ENCODE measurements around the gene MBTPS2. TPM values are rescaled to one million over a fixed set of nuclear protein-coding genes. Genes with fewer than 3 reads are reported as not detected.
A peak's percentile ranks its signal among the peaks of the same experiment; 100 is the strongest.
"Not testable (repeated sequence)": the region's sequence is repeated elsewhere in the genome, so short reads cannot be mapped to it uniquely, and the experiment has no call there.

MBTPS2 gene
- total and polyA plus RNA-seq, 4 donors: 12.1 to 34.7 (median 29.8) TPM

DNA sequence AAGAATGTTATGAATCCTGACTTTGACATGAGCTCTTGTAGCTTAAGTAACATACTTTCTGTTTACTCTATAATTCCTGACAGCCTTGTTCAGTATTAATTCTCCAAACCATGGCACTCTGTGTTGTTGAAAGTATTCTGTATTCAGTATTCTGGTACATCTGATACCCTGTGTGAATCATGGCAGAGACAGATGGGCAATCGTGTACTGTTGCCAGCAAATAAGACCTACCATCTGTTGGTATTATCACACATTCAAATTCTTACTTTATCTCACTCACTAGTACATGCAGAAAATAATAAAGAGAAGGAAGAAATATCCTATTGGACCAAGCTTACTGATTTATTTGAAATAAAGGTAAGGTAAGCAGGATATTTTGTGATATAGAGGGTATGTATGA is 7.9 kb downstream of the MBTPS2 start:
- peak in 2 of 6 donors; percentile 16 to 73 for DNase-seq (ENCODE audit: low read depth in 4 of 6, low spot score in 6 of 6)
- peaks cover 4% of the 10 kb centered on the region for H3K36me3 ChIP-seq (ENCODE audit: control insufficient read depth, insufficient read depth, low read length)
- no peak overlapping the region for H3K4me3 ChIP-seq (ENCODE audit: low read depth, low read length)
- WGBS (ENCODE audit: insufficient coverage): no CpG with 5 or more reads among the region's 1 CpG
- H3K27ac ChIP-seq (ENCODE audit: low read depth, low read length): no peak overlapping the region
- H3K4me1 ChIP-seq (ENCODE audit: control insufficient read depth, insufficient read depth, low read length): no peaks in the 10 kb centered on the region
- H3K9me3 ChIP-seq (ENCODE audit: control insufficient read depth, insufficient read depth, low read length): no peaks in the 10 kb centered on the region
- H3K27me3 ChIP-seq (ENCODE audit: control insufficient read depth, insufficient read depth, low read length): no peaks in the 10 kb centered on the region

DNA sequence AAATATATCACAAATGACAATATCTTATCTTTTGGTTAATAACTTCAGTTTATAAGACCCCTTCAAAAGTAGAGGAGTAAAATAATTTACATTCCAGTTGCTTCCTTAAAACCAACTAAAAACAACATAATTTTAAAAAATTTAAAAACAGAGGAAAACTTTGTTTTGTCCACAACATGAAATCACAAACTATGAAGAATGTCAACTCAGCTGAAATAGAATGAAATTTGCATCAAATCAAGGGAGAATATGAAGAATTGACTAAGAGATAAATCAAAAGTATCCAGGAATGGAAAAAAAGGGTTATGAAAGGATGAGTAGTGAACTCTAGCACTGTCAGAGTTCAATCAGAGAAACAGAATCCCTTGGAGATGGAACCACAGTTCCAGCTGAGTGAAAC is 14.2 kb downstream of the MBTPS2 start:
- Histone ChIP-seq H3K9me3 (ENCODE audit: control insufficient read depth, insufficient read depth, low read length) (no peaks in the 10 kb centered on the region), H3K4me3 (ENCODE audit: low read depth, low read length) (no peak overlapping the region)

GRCh38 chrX:21855937-21856415 is 16.6 kb downstream of the MBTPS2 start, which contains the start of gene YY2:
Gene YY2 (plus strand): TSS chrX:21855987. CDS start chrX:21856485, 498 bp downstream.
- no peaks in the 10 kb centered on the region for H3K4me1 ChIP-seq (ENCODE audit: control insufficient read depth, insufficient read depth, low read length)
- no peaks in the 10 kb centered on the region for H3K9me3 ChIP-seq (ENCODE audit: control insufficient read depth, insufficient read depth, low read length)
- H3K4me3 ChIP-seq (ENCODE audit: low read depth, low read length): no peak within 1 kb of the TSS
- WGBS (ENCODE audit: insufficient coverage): 80% methylated on average over 28 of the region's 29 CpGs
- no peak for DNase-seq (ENCODE audit: low read depth in 4 of 6, low spot score in 6 of 6)
- H3K36me3 ChIP-seq (ENCODE audit: control insufficient read depth, insufficient read depth, low read length): peaks cover 14% of the 10 kb centered on the region
- H3K27me3 ChIP-seq (ENCODE audit: control insufficient read depth, insufficient read depth, low read length): peaks cover 3% of the 10 kb centered on the region
- H3K27ac ChIP-seq (ENCODE audit: low read depth, low read length): no peak within 1 kb of the TSS

More for the DNA sequence above, 14.2 kb downstream of the MBTPS2 start:
- Histone ChIP-seq H3K27ac (ENCODE audit: low read depth, low read length) (no peak overlapping the region), H3K36me3 (ENCODE audit: control insufficient read depth, insufficient read depth, low read length) (peaks cover 14% of the 10 kb centered on the region), H3K27me3 (ENCODE audit: control insufficient read depth, insufficient read depth, low read length) (no peaks in the 10 kb centered on the region), H3K4me1 (ENCODE audit: control insufficient read depth, insufficient read depth, low read length) (no peaks in the 10 kb centered on the region)
- DNase-seq (ENCODE audit: low read depth in 4 of 6, low spot score in 6 of 6): no peak

- Histone ChIP-seq H3K27me3 (ENCODE audit: control insufficient read depth, insufficient read depth, low read length) (peaks cover 3% of the 10 kb centered on the region), H3K36me3 (ENCODE audit: control insufficient read depth, insufficient read depth, low read length) (peaks cover 14% of the 10 kb centered on the region), H3K9me3 (ENCODE audit: control insufficient read depth, insufficient read depth, low read length) (no peaks in the 10 kb centered on the region), H3K4me3 (ENCODE audit: low read depth, low read length) (no peak overlapping the region), H3K27ac (ENCODE audit: low read depth, low read length) (no peak overlapping the region), H3K4me1 (ENCODE audit: control insufficient read depth, insufficient read depth, low read length) (no peaks in the 10 kb centered on the region)
- 92% methylated on average over 21 of the region's 21 CpGs for WGBS (ENCODE audit: insufficient coverage)
- DNase-seq (ENCODE audit: low read depth in 4 of 6, low spot score in 6 of 6): no peak
Observed at GRCh38 chrX:21856504-21856903, 17.1 kb downstream of the MBTPS2 start.

DNA sequence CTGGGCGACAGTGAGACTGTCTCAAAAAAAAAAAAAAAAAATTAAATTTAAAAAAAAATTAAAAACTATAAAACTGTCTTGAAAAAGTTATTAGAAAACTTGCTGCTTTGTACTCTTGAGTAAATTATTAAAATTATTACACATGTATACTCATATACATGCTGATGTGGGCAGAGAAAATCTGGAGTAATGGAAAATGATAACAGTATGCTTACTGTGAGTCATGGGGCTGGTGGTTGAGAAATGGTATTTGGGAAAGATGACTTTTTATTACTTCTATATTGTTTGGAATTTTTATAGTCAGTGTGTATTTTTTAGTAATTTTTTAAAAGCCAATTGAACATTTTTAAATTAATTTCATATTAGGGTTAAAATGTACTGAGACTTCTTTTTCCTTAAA is 23.8 kb downstream of the MBTPS2 start:
- Histone ChIP-seq H3K4me1 (ENCODE audit: control insufficient read depth, insufficient read depth, low read length) (no peaks in the 10 kb centered on the region), H3K36me3 (ENCODE audit: control insufficient read depth, insufficient read depth, low read length) (no peaks in the 10 kb centered on the region), H3K9me3 (ENCODE audit: control insufficient read depth, insufficient read depth, low read length) (no peaks in the 10 kb centered on the region), H3K27ac (ENCODE audit: low read depth, low read length) (no peak overlapping the region), H3K27me3 (ENCODE audit: control insufficient read depth, insufficient read depth, low read length) (peaks cover 3% of the 10 kb centered on the region), H3K4me3 (ENCODE audit: low read depth, low read length) (no peak overlapping the region)
- no CpG with 5 or more reads among the region's 1 CpG for WGBS (ENCODE audit: insufficient coverage)
- DNase-seq (ENCODE audit: low read depth in 4 of 6, low spot score in 6 of 6): no peak

DNA sequence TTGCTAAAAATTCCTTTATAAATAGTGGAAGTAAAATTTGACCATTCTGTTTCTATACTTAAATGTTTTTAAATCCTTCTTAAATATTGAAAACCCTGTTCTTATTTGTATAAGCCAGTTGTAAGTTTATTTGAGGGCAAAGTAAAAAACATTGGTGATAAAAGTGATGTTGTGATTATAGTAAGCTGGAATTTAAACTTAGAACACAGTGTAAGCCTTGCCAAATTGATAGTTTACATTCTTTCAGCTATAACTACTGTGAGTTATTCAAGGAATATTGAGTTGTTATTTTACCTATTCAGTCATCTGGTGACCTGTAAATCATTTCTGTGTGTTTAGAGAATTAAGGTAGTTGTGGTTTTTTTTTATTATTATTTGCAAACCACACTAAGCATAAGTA is 26.0 kb downstream of the MBTPS2 start:
- Histone ChIP-seq H3K4me3 (ENCODE audit: low read depth, low read length) (no peak overlapping the region), H3K9me3 (ENCODE audit: control insufficient read depth, insufficient read depth, low read length) (no peaks in the 10 kb centered on the region), H3K4me1 (ENCODE audit: control insufficient read depth, insufficient read depth, low read length) (no peaks in the 10 kb centered on the region), H3K27ac (ENCODE audit: low read depth, low read length) (no peak overlapping the region), H3K36me3 (ENCODE audit: control insufficient read depth, insufficient read depth, low read length) (no peaks in the 10 kb centered on the region), H3K27me3 (ENCODE audit: control insufficient read depth, insufficient read depth, low read length) (peaks cover 2% of the 10 kb centered on the region)
- no peak for DNase-seq (ENCODE audit: low read depth in 4 of 6, low spot score in 6 of 6)

GRCh38 chrX:21870494-21870893 is 31.1 kb downstream of the MBTPS2 start:
- H3K27ac ChIP-seq (ENCODE audit: low read depth, low read length): no peak overlapping the region
- peak in 1 of 6 donors; percentile 65 for DNase-seq (ENCODE audit: low read depth in 4 of 6, low spot score in 6 of 6)
- H3K36me3 ChIP-seq (ENCODE audit: control insufficient read depth, insufficient read depth, low read length): no peaks in the 10 kb centered on the region
- H3K4me1 ChIP-seq (ENCODE audit: control insufficient read depth, insufficient read depth, low read length): no peaks in the 10 kb centered on the region
- no peaks in the 10 kb centered on the region for H3K27me3 ChIP-seq (ENCODE audit: control insufficient read depth, insufficient read depth, low read length)
- no CpG with 5 or more reads among the region's 1 CpG for WGBS (ENCODE audit: insufficient coverage)
- no peak overlapping the region for H3K4me3 ChIP-seq (ENCODE audit: low read depth, low read length)
- H3K9me3 ChIP-seq (ENCODE audit: control insufficient read depth, insufficient read depth, low read length): no peaks in the 10 kb centered on the region

GRCh38 chrX:21873063-21873775 is 33.8 kb downstream of the MBTPS2 start:
- Histone ChIP-seq H3K27me3 (ENCODE audit: control insufficient read depth, insufficient read depth, low read length) (no peaks in the 10 kb centered on the region), H3K4me3 (ENCODE audit: low read depth, low read length) (no peak overlapping the region), H3K9me3 (ENCODE audit: control insufficient read depth, insufficient read depth, low read length) (no peaks in the 10 kb centered on the region), H3K4me1 (ENCODE audit: control insufficient read depth, insufficient read depth, low read length) (no peaks in the 10 kb centered on the region), H3K27ac (ENCODE audit: low read depth, low read length) (no peak overlapping the region), H3K36me3 (ENCODE audit: control insufficient read depth, insufficient read depth, low read length) (no peaks in the 10 kb centered on the region)
- no peak for DNase-seq (ENCODE audit: low read depth in 4 of 6, low spot score in 6 of 6)
- WGBS (ENCODE audit: insufficient coverage): 33% methylated on average over 1 of the region's 4 CpGs

GRCh38 chrX:21874182-21874581 is 34.8 kb downstream of the MBTPS2 start:
- H3K27me3 ChIP-seq (ENCODE audit: control insufficient read depth, insufficient read depth, low read length): not testable (repeated sequence)
- 77% methylated on average over 3 of the region's 3 CpGs for WGBS (ENCODE audit: insufficient coverage)

DNA sequence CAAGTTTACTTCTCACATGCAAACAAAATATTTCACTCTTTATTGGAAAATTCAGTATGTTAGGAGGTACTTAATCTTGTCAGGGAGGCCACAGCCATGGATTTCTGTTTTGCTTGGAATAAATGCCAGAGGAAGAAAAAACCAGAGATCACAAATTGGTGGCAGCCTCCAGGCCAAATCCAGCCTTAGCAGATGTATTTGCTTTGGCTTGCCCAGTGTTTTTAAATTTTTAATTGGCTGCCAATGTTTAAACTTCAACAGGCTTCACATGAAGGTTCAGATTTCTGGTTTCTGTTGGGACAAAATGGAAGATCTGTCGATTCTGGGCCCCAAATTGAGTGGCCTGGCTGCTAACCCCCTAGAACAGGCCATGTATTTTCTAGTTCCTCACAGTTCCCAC is 35.6 kb downstream of the MBTPS2 start:
- Histone ChIP-seq H3K36me3 (ENCODE audit: control insufficient read depth, insufficient read depth, low read length) (no peaks in the 10 kb centered on the region), H3K27ac (ENCODE audit: low read depth, low read length) (no peak overlapping the region), H3K27me3 (ENCODE audit: control insufficient read depth, insufficient read depth, low read length) (no peaks in the 10 kb centered on the region), H3K9me3 (ENCODE audit: control insufficient read depth, insufficient read depth, low read length) (no peaks in the 10 kb centered on the region), H3K4me1 (ENCODE audit: control insufficient read depth, insufficient read depth, low read length) (no peaks in the 10 kb centered on the region), H3K4me3 (ENCODE audit: low read depth, low read length) (no peak overlapping the region)
- 63% methylated on average over 1 of the region's 1 CpG for WGBS (ENCODE audit: insufficient coverage)
- peak in 1 of 6 donors; percentile 22 for DNase-seq (ENCODE audit: low read depth in 4 of 6, low spot score in 6 of 6)

More at GRCh38 chrX:21874182-21874581, 34.8 kb downstream of the MBTPS2 start:
- H3K36me3 ChIP-seq (ENCODE audit: control insufficient read depth, insufficient read depth, low read length); H3K27ac ChIP-seq (ENCODE audit: low read depth, low read length); H3K4me3 ChIP-seq (ENCODE audit: low read depth, low read length); H3K4me1 ChIP-seq (ENCODE audit: control insufficient read depth, insufficient read depth, low read length); DNase-seq (ENCODE audit: low read depth in 4 of 6, low spot score in 6 of 6); H3K9me3 ChIP-seq (ENCODE audit: control insufficient read depth, insufficient read depth, low read length): not testable (repeated sequence)
